Measurements from ENCODE around the gene RAD51B. TPM values are rescaled to one million over a fixed set of nuclear protein-coding genes. Genes with fewer than 3 reads are reported as not detected.

RAD51B gene
- total RNA-seq, 1 experiment from 2014 or later, result 16.7 TPM

- no CpG with 5 or more reads among the region's 2 CpGs for WGBS (ENCODE audit: extremely low coverage, insufficient read length, low lambda C conversion rate)
- H3K27ac Mint-ChIP-seq, result no peak overlapping the region
- H3K9me3 ChIP-seq (ENCODE audit: control insufficient read depth, low read depth, low read length), result no peaks in the 10 kb centered on the region
Measured at GRCh38 chr14:67856827-67857226, 37.2 kb downstream of the RAD51B start.

More at GRCh38 chr14:67856827-67857226, 37.2 kb downstream of the RAD51B start:
- no peak overlapping the region for H2AFZ ChIP-seq (ENCODE audit: low read length)
- no peak overlapping the region for H3K9ac ChIP-seq (ENCODE audit: extremely low read depth, insufficient read length, low read length)
- H3K23ac ChIP-seq (ENCODE audit: insufficient read length, low read depth, low read length), result no peak overlapping the region
- H2BK120ac ChIP-seq (ENCODE audit: low read depth, low read length, poor library complexity, severe bottlenecking), result no peak overlapping the region
- H4K5ac ChIP-seq (ENCODE audit: insufficient read length, low read depth, low read length), result no peak overlapping the region
- H3T11ph ChIP-seq (ENCODE audit: low read length), result no peak overlapping the region
- H3K79me1 ChIP-seq (ENCODE audit: insufficient read depth, low read depth, low read length, poor library complexity, severe bottlenecking), result no peaks in the 10 kb centered on the region
- no peaks in the 10 kb centered on the region for H3K27me3 ChIP-seq (ENCODE audit: insufficient read depth, low read length)
- no peak overlapping the region for H3K4ac ChIP-seq (ENCODE audit: low read depth, low read length)
- Mint-ChIP-seq H3K27me3 (ENCODE audit: low read depth) (no peaks in the 10 kb centered on the region), H3K9me3 (no peaks in the 10 kb centered on the region), H3K36me3 (ENCODE audit: insufficient read depth in 1 of 3, low read depth in 3 of 3) (no peaks in the 10 kb centered on the region; a peak in 1 of 7 replicates), H3K4me1 (peaks cover 8 to 10% of the 10 kb centered on the region in 2 experiments), H3K4me3 (no peak overlapping the region)
- H3K23me2 ChIP-seq (ENCODE audit: insufficient read length, low read depth, low read length, poor library complexity, severe bottlenecking), result no peaks in the 10 kb centered on the region
- no peak overlapping the region for H2AK5ac ChIP-seq (ENCODE audit: insufficient read length, low read length)
- no peak overlapping the region for H2BK12ac ChIP-seq (ENCODE audit: insufficient read length, low read depth, low read length)
- H4K91ac ChIP-seq (ENCODE audit: insufficient read length, low read depth, low read length), result no peak overlapping the region
- no peak for TF ChIP-seq CTCF (conservative IDR thresholded peaks at IDR 0.05)
- H2BK5ac ChIP-seq (ENCODE audit: insufficient read length, low read length), result no peak overlapping the region
- H3K56ac ChIP-seq (ENCODE audit: insufficient read length, low read depth, low read length), result no peak overlapping the region
- H4K20me1 ChIP-seq (ENCODE audit: control insufficient read depth, insufficient read depth, insufficient read length), result no peaks in the 10 kb centered on the region
- no peak overlapping the region for H3K27ac ChIP-seq (ENCODE audit: insufficient read length, low read depth, low read length)
- no peak overlapping the region for H3K14ac ChIP-seq (ENCODE audit: insufficient read depth, low read length)
- no peak overlapping the region for H2BK20ac ChIP-seq (ENCODE audit: low read depth, low read length, poor library complexity, severe bottlenecking)
- no peak overlapping the region for H2BK15ac ChIP-seq (ENCODE audit: low read depth, low read length)
- no peak overlapping the region for H4K8ac ChIP-seq (replicated peaks; ENCODE audit: insufficient read length, low read depth, low read length)
- DNase-seq, result no peak
- no peaks in the 10 kb centered on the region for H3K79me2 ChIP-seq (ENCODE audit: insufficient read depth, low read length)
- no peak overlapping the region for H3K18ac ChIP-seq (ENCODE audit: insufficient read length, low read depth, low read length)
- H3K4me1 ChIP-seq (ENCODE audit: insufficient read depth, low read length), result no peaks in the 10 kb centered on the region
- H3K4me2 ChIP-seq (ENCODE audit: insufficient read depth, insufficient read length, low read length), result no peak overlapping the region
